Prostate gland (tissue), 2 donors: ENCODE data around the gene PRSS35. TPM values are rescaled to one million over a fixed set of nuclear protein-coding genes. Genes with fewer than 3 reads are reported as not detected.
"Not testable (repeated sequence)": the region's sequence is repeated elsewhere in the genome, so short reads cannot be mapped to it uniquely, and the experiment has no call there.

Experiments used
- DNase-seq: peaks from one replicate; pipeline ENCODE4 v3.0.0-alpha.2; 2019; ENCODE audit warnings: low spot score
- H3K27ac ChIP-seq, 2 donors: fragments of 200-600 bp; sonication (generic); 2 replicates each; pipeline ENCODE4 v1.5.1; 2017 to 2019
- H3K27me3 ChIP-seq: fragments of 200-600 bp; sonication (generic); replicated peaks from 2 replicates; pipeline ENCODE4 v1.5.1; 2019; ENCODE audit not compliant: insufficient read depth
- H3K36me3 ChIP-seq, 2 donors: fragments of 200-600 bp; sonication (generic); 1 replicate in 1 of 2; 2 replicates in 1 of 2; pipeline versions ENCODE4 v1.5.1 to v1.8.1; 2017 to 2019
- H3K4me1 ChIP-seq: fragments of 200-600 bp; sonication (generic); replicated peaks from 2 replicates; pipeline ENCODE4 v1.5.1; 2019
- H3K4me3 ChIP-seq, 2 donors: fragments of 200-600 bp; sonication (generic); 2 replicates each; pipeline ENCODE4 v1.5.1; 2017 to 2019
- H3K9me3 ChIP-seq: fragments of 200-600 bp; sonication (generic); 2 replicates; pipeline ENCODE4 v1.5.1; 2017
- CTCF ChIP-seq, 4 experiments: fragments of 200-600 bp in 2 of 4; fragments of 450-650 bp in 2 of 4; sonication (generic) in 2 of 4; IDR thresholded peaks; 1 replicate in 3 of 4; 2 replicates in 1 of 4; pipeline ENCODE4 v1.5.1; 2016 to 2019; ENCODE audit warnings: antibody characterized with exemption in 4 of 4, mild to moderate bottlenecking in 2 of 4, moderate library complexity in 2 of 4
- POLR2A ChIP-seq: fragments of 450-650 bp; IDR thresholded peaks from one replicate; pipeline ENCODE4 v1.6.1; 2016; ENCODE audit warnings: antibody characterized with exemption, mild to moderate bottlenecking
- POLR2AphosphoS5 ChIP-seq: sonication (generic); formaldehyde crosslinking; IDR thresholded peaks from one replicate; pipeline ENCODE4 v1.6.1; 2017; ENCODE audit warnings: antibody characterized with exemption
- WGBS: methylation state at CpG from one replicate; pipeline ENCODE4 v1.1.5; 2018; 5-methylcytosine and 5-hydroxymethylcytosine counted together
- intact Hi-C: fragments of 100-400 bp; cut with DNase I; formaldehyde crosslinking; loops from one replicate; pipeline ENCODE4 v1.14.2; 2022
- total RNA-seq, 2 donors: library from RNA; depleted of rRNA; stranded (reverse); fragments of >200 nt; gene quantifications; one replicate each; pipeline ENCODE4 v1.1.0, GENCODE V29; 2016

Gene PRSS35
- total RNA-seq, 2 donors from 2014 or later, result 2.4 TPM; not detected in 1

DNA sequence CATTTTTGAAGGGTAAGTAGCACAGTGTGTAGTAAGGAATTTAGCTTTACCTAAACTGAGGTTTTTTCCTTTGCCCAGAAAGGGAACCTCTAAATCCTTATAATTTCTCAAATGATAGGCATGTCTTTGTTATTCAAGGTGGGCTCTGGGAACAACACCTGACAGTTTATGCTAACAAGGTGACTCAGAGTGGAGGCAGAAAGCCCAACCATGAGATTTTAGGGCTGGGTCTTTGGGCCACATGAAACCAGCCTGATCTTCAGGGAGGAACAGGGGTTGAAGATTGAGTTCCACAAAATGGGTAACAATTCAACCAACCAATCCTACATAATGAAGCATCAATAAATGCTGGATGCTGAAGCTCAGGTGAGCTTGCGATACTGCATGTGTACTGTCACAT is 46.6 kb downstream of the PRSS35 start:
- no peaks in the 10 kb centered on the region for H3K36me3 ChIP-seq
- H3K9me3 ChIP-seq, result no peaks in the 10 kb centered on the region
- DNase-seq, result no peak
- no peak for TF ChIP-seq POLR2A
- TF ChIP-seq CTCF (IDR thresholded peaks at IDR 0.05), result no peak
- no peak for TF ChIP-seq POLR2AphosphoS5
- no peaks in the 10 kb centered on the region for H3K27me3 ChIP-seq
- no peak overlapping the region for H3K4me3 ChIP-seq
- intact Hi-C loops, result no loop called here
- 97% methylated on average over 1 of the region's 1 CpG for WGBS
- no peaks in the 10 kb centered on the region for H3K4me1 ChIP-seq
- no peak overlapping the region for H3K27ac ChIP-seq

- H3K9me3 ChIP-seq, H3K36me3 ChIP-seq, H3K4me1 ChIP-seq, H3K27ac ChIP-seq, H3K4me3 ChIP-seq, H3K27me3 ChIP-seq, intact Hi-C loops, DNase-seq: not testable (repeated sequence)
- WGBS, result 90% methylated on average over 4 of the region's 4 CpGs
Measured at GRCh38 chr6:83571663-83572185, 59.4 kb downstream of the PRSS35 start.

- Histone ChIP-seq H3K9me3 (no peaks in the 10 kb centered on the region), H3K27me3 (no peaks in the 10 kb centered on the region), H3K4me1 (no peaks in the 10 kb centered on the region), H3K4me3 (no peak overlapping the region), H3K36me3 (no peaks in the 10 kb centered on the region), H3K27ac (no peak overlapping the region)
- intact Hi-C loops, result no loop called here
- no peak for TF ChIP-seq POLR2A
- TF ChIP-seq CTCF (IDR thresholded peaks at IDR 0.05), result no peak
- no peak for TF ChIP-seq POLR2AphosphoS5
- DNase-seq, result no peak
- 65% methylated on average over 6 of the region's 6 CpGs for WGBS
Measured at GRCh38 chr6:83574783-83575182, 62.4 kb downstream of the PRSS35 start.

Other genes with a start within 250 kb of the PRSS35 start
- gene ME1, start 81.5 kb upstream of the PRSS35 start, total RNA-seq, result 10 to 100 TPM in 1 of 2 donors, 1 to 10 TPM in 1; 6.4 to 20.3 TPM
- 1 to 10 TPM; 2.9 to 7.2 TPM for gene SNAP91, start 196.6 kb downstream of the PRSS35 start, total RNA-seq